Measurements from ENCODE around the gene NDUFA5. TPM values are rescaled to one million over a fixed set of nuclear protein-coding genes. Genes with fewer than 3 reads are reported as not detected.

The NDUFA5 gene
- polyA plus RNA-seq, 3 donors from 2014 or later: 80.9 to 99.4 (median 89.2) TPM

Other genes with a start within 250 kb of the NDUFA5 start
- gene IQUB, start 23.2 kb downstream of the NDUFA5 start, polyA plus RNA-seq: not detected
- gene ASB15, start 44.0 kb upstream of the NDUFA5 start, polyA plus RNA-seq: not detected
- not detected for gene LMOD2, start 98.0 kb upstream of the NDUFA5 start, polyA plus RNA-seq
- gene WASL, start 191.2 kb upstream of the NDUFA5 start, polyA plus RNA-seq: 1 to 10 TPM; 1.1 to 2.4 (median 1.7) TPM

Data from immature natural killer cell (primary cell).